LNCaP clone FGC (cell line): Measurements from ENCODE around the gene PLSCR3.

Experiments
- DNase-seq: peaks from one replicate; pipeline ENCODE4 v3.0.0-alpha.2; 2011; ENCODE audit warnings: low read depth
- H3K4me3 ChIP-seq: 2 replicates; pipeline ENCODE4 v1.5.1; 2011; ENCODE audit warnings: mild to moderate bottlenecking, low read depth, low read length, control low read depth
- TF ChIP-seq, protein P1 (sequence below): IDR thresholded peaks from 2 replicates; pipeline ENCODE4 v1.5.1; 2012; ENCODE audit warnings: mild to moderate bottlenecking; ENCODE audit not compliant: control insufficient read depth, insufficient read depth; ENCODE audit errors: extremely low read depth

The PLSCR3 gene

DNA sequence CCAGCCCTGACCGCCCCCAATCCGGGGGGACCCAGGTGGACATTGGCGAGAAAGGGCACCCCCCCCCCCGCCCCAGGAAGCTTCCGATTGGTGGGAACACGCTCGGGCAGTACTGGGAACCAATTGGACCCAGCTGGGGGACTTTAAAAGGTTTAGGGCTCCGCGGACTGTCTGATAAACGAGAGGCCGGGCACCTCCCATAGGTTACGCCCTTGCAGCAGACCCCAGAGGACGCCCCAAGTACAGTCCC is 9.3 kb upstream of the PLSCR3 start:
- DNase-seq = no peak
- peak overlapping the region; percentile 62 for H3K4me3 ChIP-seq
- TF ChIP-seq, protein P1, sequence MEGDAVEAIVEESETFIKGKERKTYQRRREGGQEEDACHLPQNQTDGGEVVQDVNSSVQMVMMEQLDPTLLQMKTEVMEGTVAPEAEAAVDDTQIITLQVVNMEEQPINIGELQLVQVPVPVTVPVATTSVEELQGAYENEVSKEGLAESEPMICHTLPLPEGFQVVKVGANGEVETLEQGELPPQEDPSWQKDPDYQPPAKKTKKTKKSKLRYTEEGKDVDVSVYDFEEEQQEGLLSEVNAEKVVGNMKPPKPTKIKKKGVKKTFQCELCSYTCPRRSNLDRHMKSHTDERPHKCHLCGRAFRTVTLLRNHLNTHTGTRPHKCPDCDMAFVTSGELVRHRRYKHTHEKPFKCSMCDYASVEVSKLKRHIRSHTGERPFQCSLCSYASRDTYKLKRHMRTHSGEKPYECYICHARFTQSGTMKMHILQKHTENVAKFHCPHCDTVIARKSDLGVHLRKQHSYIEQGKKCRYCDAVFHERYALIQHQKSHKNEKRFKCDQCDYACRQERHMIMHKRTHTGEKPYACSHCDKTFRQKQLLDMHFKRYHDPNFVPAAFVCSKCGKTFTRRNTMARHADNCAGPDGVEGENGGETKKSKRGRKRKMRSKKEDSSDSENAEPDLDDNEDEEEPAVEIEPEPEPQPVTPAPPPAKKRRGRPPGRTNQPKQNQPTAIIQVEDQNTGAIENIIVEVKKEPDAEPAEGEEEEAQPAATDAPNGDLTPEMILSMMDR = no peak

DNA sequence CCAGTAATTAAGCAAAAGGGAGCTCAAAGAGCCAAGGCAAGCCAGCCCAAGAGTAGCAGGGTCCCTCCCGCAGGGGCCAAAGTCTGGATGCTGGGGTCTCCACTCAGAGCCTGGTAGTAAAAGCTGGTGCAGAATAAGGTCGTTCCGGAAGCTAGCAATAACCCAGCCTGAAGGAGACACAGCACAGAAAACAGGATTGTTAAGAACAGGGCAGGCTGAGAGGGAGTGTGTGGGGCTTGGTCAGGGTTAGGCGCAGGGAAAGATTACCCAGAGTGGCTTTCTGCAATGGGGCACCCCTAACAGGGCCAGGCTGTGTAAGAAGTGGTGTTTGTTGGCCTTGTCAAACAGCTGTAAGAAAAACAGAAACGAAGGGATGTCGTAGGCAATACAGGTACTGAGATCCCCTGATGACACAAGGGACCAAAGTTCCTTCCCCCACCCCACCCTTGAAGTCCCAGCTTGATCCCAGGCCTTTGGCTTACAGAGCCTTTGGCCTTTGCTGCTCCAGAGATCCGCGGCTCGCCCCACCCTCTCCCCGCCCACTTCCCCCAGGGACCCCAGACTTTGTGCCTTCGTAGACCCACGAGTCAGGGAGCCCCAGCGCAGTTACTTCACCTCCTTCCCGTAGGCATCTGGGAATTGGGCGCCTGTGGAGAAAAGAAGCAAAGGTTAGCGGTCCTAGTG is 8.9 kb upstream of the PLSCR3 start:
- H3K4me3 ChIP-seq = peak overlapping the region; percentile 62
- TF ChIP-seq, protein P1 = no peak
- DNase-seq = no peak

DNA sequence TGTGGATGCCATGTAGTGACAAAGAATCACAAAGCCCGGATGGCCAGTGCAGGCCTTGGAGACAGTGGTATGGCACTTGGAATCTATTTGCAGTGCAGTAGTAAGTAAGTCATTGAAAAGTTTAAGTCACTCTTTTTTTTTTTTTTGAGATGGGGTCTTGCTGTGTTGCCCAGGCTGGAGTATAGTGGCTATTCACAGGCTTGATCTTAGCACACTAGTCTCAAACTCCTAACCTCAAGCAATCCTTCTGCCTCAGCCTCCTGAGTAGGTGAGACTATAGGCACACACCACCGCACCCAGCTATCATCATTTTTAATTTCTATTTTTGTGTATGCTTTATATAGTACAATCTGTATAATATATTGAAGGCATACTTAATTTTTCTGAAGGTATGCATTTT is 4.3 kb upstream of the PLSCR3 start:
- TF ChIP-seq, protein P1 = no peak
- DNase-seq = no peak
- no peak overlapping the region for H3K4me3 ChIP-seq

GRCh38 chr17:7396147-7396546 is 1.8 kb upstream of the PLSCR3 start:
- H3K4me3 ChIP-seq = no peak overlapping the region
- TF ChIP-seq, protein P1 = no peak
- DNase-seq = no peak

DNA sequence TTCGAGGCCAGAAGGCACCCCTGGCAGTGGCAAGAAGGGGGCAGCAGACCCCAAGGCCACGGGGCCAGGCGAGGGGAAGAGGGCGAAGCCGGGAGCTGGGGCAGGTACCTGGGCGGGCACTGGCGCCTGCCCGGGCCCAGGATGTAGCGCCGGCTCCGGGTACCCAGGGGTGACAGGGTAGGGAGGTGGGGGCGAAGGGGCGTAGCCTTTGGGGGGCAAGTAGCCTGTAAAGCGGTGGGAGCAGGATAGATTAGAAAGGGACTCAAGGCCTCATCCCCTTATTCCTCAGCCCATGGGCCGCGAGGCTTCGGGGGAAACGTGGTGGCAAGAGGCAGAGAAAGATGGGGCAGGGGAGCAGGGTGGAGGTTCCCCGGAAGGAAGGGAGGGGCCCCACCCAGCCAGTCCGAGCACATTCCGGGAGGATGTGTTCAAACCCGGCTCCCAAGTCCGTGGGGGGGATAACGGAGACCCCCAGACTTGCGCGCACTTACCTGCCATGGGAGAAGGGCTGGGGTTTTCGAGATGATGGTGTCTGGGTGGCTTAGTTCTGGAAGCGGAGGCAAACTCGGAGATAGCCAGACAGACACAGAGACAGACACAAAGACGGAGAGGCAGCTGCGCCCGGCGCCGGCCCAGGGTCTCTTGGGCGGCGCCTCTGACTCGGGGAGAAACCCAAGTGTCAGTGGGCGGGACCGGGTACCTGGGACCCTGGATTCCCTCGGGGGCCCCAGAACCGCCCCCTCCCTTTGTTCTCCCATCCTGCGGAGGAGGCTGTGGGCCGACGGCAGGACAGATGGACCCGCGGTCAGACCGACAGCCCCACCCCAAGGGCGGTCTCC is 493 bp downstream of the PLSCR3 start:
- TF ChIP-seq, protein P1 = no peak
- no peak for DNase-seq
- peak overlapping the region; percentile 63 for H3K4me3 ChIP-seq

GRCh38 chr17:7392696-7393612 is 1.4 kb downstream of the PLSCR3 start:
- TF ChIP-seq, protein P1 = no peak
- peak overlapping the region; percentile 63 for H3K4me3 ChIP-seq
- no peak for DNase-seq
